ENCODE results near the gene ATP6V1C2.
"Not testable (repeated sequence)": the region's sequence is repeated elsewhere in the genome, so short reads cannot be mapped to it uniquely, and the experiment has no call there.

The ATP6V1C2 gene

GRCh38 chr2:10786240-10786982, 65.0 kb downstream of the ATP6V1C2 start:
- no peak for DNase-seq (ENCODE audit: low read depth)

- no peak for DNase-seq (ENCODE audit: low read depth)
Observed at GRCh38 chr2:10787176-10787968, 65.9 kb downstream of the ATP6V1C2 start.

- no peak for DNase-seq (ENCODE audit: low read depth)
Observed at GRCh38 chr2:10788855-10789254, 67.4 kb downstream of the ATP6V1C2 start.

- DNase-seq (ENCODE audit: low read depth) = no peak
Observed at GRCh38 chr2:10790228-10790973, 69.0 kb downstream of the ATP6V1C2 start.

- DNase-seq (ENCODE audit: low read depth) = no peak
Observed at GRCh38 chr2:10792001-10792634, 70.7 kb downstream of the ATP6V1C2 start.

- DNase-seq (ENCODE audit: low read depth) = no peak
Observed at GRCh38 chr2:10792660-10793400, 71.4 kb downstream of the ATP6V1C2 start.

GRCh38 chr2:10793816-10794215, 72.4 kb downstream of the ATP6V1C2 start:
- no peak for DNase-seq (ENCODE audit: low read depth)

- no peak for DNase-seq (ENCODE audit: low read depth)
Observed at GRCh38 chr2:10794876-10795275, 73.4 kb downstream of the ATP6V1C2 start.

- no peak for DNase-seq (ENCODE audit: low read depth)
Observed at GRCh38 chr2:10795508-10796046, 74.1 kb downstream of the ATP6V1C2 start.

- no peak for DNase-seq (ENCODE audit: low read depth)
Observed at GRCh38 chr2:10796703-10797102, 75.3 kb downstream of the ATP6V1C2 start.

GRCh38 chr2:10798783-10799182, 77.4 kb downstream of the ATP6V1C2 start:
- no peak for DNase-seq (ENCODE audit: low read depth)

- DNase-seq (ENCODE audit: low read depth) = no peak
Observed at GRCh38 chr2:10800163-10800562, 78.7 kb downstream of the ATP6V1C2 start.

GRCh38 chr2:10802657-10803056, 81.2 kb downstream of the ATP6V1C2 start:
- DNase-seq (ENCODE audit: low read depth) = no peak

GRCh38 chr2:10805990-10806389, 84.6 kb downstream of the ATP6V1C2 start:
- not testable (repeated sequence) for DNase-seq (ENCODE audit: low read depth)

- no peak for DNase-seq (ENCODE audit: low read depth)
Observed at GRCh38 chr2:10806543-10806942, 85.1 kb downstream of the ATP6V1C2 start.

- no peak for DNase-seq (ENCODE audit: low read depth)
Observed at GRCh38 chr2:10810202-10811161, 89.1 kb downstream of the ATP6V1C2 start.

- no peak for DNase-seq (ENCODE audit: low read depth)
Observed at GRCh38 chr2:10811517-10811916, 90.1 kb downstream of the ATP6V1C2 start.

GRCh38 chr2:10812362-10813162, 91.1 kb downstream of the ATP6V1C2 start, which contains the start of gene PDIA6:
PDIA6 (minus strand) TSS chr2:10812785; CDS start chr2:10812696, 89 bp downstream.
- DNase-seq (ENCODE audit: low read depth) = peak; percentile 92

All from activated T-cell treated with anti-CD3 and anti-CD28 coated beads for 48 hours (primary cell).